HepG2 (cell line): ENCODE results near the gene ANKS1B.

Experiments
- ARNT ChIP-seq: fragments of 450-650 bp; IDR thresholded peaks from 2 replicates; pipeline ENCODE4 v1.6.1; 2017
- BCLAF1 ChIP-seq: fragments of 450-650 bp; IDR thresholded peaks from 2 replicates; pipeline ENCODE4 v1.6.1; 2017; ENCODE audit warnings: mild to moderate bottlenecking
- CHCHD3 ChIP-seq: sonication (generic); formaldehyde crosslinking; IDR thresholded peaks from 2 replicates; pipeline ENCODE4 v1.8.0; 2022; ENCODE audit warnings: mild to moderate bottlenecking, missing genetic modification reagents, moderate library complexity
- KLF6 ChIP-seq: IDR thresholded peaks from 2 replicates; pipeline ENCODE4 v1.8.0; 2016; ENCODE audit warnings: missing biosample characterization, missing genetic modification reagents
- POLR2AphosphoS5 ChIP-seq: IDR thresholded peaks from 2 replicates; pipeline ENCODE4 v1.6.1; 2012; ENCODE audit warnings: low read depth, low read length
- SMAD1 ChIP-seq: sonication (generic); formaldehyde crosslinking; IDR thresholded peaks from 2 replicates; pipeline ENCODE4 v1.4.0; 2020; ENCODE audit warnings: missing genetic modification reagents, low read depth, mild to moderate bottlenecking, borderline replicate concordance
- SNAPC4 ChIP-seq: sonication (generic); formaldehyde crosslinking; IDR thresholded peaks from 2 replicates; pipeline ENCODE4 v1.4.0; 2020; ENCODE audit warnings: mild to moderate bottlenecking, missing genetic modification reagents
- UBTF ChIP-seq: sonication (generic); formaldehyde crosslinking; IDR thresholded peaks from 2 replicates; pipeline ENCODE4 v1.4.0; 2020; ENCODE audit warnings: mild to moderate bottlenecking, missing genetic modification reagents
- ZNF232 ChIP-seq: sonication (generic); formaldehyde crosslinking; IDR thresholded peaks from 2 replicates; pipeline ENCODE4 v1.4.0; 2020; ENCODE audit warnings: missing genetic modification reagents, borderline replicate concordance
- ZNF235 ChIP-seq: sonication (generic); formaldehyde crosslinking; IDR thresholded peaks from 2 replicates; pipeline ENCODE4 v1.8.1; 2023; ENCODE audit warnings: mild to moderate bottlenecking, missing genetic modification reagents, borderline replicate concordance
- ZNF407 ChIP-seq: sonication (generic); formaldehyde crosslinking; IDR thresholded peaks from one replicate; pipeline ENCODE4 v1.5.1; 2020; ENCODE audit warnings: mild to moderate bottlenecking, missing genetic modification reagents; ENCODE audit errors: not compliant biosample characterization
- ZNF792 ChIP-seq: IDR thresholded peaks from 2 replicates; pipeline ENCODE4 v1.6.1; 2016

GRCh38 chr12:98997899-98998298, 986.8 kb downstream of the ANKS1B start:
- TF ChIP-seq ARNT = no peak
- no peak for TF ChIP-seq KLF6 (CRISPR knock-in tag)
- TF ChIP-seq SMAD1 (CRISPR knock-in tag) = no peak
- no peak for TF ChIP-seq ZNF235 (CRISPR knock-in tag)
- no peak for TF ChIP-seq UBTF (CRISPR knock-in tag)
- TF ChIP-seq BCLAF1 = no peak
- no peak for TF ChIP-seq POLR2AphosphoS5
- TF ChIP-seq ZNF407 (CRISPR knock-in tag) = no peak
- no peak for TF ChIP-seq CHCHD3 (CRISPR knock-in tag)
- TF ChIP-seq ZNF792 (CRISPR knock-in tag) = no peak
- no peak for TF ChIP-seq SNAPC4
- TF ChIP-seq ZNF232 (CRISPR knock-in tag) = no peak
